ENCODE measurements around the gene MBNL1.

DNA sequence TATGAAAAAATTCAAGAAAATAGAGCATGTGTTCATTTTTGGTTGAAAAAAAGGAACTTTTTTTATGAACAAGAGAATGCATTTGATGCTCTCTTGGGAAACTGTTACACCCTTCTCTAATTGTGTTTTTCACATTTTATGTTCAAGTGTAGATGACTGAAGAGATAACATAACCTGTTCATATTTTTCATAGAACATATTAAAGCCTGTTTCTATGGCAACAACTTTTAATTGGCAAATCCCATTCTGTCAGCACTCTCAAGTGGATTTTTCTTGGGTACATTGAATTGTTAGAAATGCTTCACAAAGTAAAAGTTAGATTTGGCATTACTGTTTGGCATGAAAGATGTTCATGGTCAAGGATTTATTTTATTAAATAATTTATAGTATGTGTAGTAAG is 117.5 kb downstream of the MBNL1 start:
- TF ChIP-seq, protein P1, sequence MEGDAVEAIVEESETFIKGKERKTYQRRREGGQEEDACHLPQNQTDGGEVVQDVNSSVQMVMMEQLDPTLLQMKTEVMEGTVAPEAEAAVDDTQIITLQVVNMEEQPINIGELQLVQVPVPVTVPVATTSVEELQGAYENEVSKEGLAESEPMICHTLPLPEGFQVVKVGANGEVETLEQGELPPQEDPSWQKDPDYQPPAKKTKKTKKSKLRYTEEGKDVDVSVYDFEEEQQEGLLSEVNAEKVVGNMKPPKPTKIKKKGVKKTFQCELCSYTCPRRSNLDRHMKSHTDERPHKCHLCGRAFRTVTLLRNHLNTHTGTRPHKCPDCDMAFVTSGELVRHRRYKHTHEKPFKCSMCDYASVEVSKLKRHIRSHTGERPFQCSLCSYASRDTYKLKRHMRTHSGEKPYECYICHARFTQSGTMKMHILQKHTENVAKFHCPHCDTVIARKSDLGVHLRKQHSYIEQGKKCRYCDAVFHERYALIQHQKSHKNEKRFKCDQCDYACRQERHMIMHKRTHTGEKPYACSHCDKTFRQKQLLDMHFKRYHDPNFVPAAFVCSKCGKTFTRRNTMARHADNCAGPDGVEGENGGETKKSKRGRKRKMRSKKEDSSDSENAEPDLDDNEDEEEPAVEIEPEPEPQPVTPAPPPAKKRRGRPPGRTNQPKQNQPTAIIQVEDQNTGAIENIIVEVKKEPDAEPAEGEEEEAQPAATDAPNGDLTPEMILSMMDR (IDR thresholded peaks at IDR 0.05) = no peak
- no peak for TF ChIP-seq POLR2A (IDR thresholded peaks at IDR 0.05)
